GM19468 (cell line): ENCODE data around the gene KCNMA1.

Experiments
- ATAC-seq: cut with Tn5 transposase; IDR thresholded peaks from one replicate; pipeline ENCODE4 v1.9.1; 2021; ENCODE audit warnings: mild to moderate bottlenecking, moderate library complexity, moderate number of reproducible peaks; ENCODE audit not compliant: unreplicated experiment; ENCODE audit errors: extremely low read depth

The KCNMA1 gene

GRCh38 chr10:77498210-77498609 is 139.4 kb downstream of the KCNMA1 start:
- no peak for ATAC-seq

GRCh38 chr10:77497748-77498147 is 139.9 kb downstream of the KCNMA1 start:
- no peak for ATAC-seq

DNA sequence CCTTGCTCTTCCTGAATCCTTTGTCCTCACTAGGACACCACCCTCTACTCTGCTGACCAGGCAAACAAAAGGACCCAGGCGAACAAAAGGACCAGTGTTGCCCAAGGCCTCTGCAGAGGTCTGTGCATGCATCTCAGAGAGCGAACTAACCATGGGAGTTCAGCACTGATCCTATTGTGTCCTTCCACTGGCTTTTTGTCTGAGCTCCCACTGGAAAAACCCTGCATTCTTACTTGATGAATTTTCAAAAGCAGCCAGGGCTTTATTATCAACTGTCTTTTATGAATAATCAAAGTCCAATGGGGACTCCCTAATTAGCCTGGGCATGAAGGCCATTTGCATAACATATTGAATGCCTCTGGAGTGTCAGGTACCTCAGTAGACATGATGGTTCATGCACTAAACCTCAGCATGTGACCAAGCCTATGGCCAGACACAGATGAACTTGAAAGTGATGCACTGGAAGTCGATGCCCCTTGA is 140.6 kb downstream of the KCNMA1 start:
- ATAC-seq = no peak

DNA sequence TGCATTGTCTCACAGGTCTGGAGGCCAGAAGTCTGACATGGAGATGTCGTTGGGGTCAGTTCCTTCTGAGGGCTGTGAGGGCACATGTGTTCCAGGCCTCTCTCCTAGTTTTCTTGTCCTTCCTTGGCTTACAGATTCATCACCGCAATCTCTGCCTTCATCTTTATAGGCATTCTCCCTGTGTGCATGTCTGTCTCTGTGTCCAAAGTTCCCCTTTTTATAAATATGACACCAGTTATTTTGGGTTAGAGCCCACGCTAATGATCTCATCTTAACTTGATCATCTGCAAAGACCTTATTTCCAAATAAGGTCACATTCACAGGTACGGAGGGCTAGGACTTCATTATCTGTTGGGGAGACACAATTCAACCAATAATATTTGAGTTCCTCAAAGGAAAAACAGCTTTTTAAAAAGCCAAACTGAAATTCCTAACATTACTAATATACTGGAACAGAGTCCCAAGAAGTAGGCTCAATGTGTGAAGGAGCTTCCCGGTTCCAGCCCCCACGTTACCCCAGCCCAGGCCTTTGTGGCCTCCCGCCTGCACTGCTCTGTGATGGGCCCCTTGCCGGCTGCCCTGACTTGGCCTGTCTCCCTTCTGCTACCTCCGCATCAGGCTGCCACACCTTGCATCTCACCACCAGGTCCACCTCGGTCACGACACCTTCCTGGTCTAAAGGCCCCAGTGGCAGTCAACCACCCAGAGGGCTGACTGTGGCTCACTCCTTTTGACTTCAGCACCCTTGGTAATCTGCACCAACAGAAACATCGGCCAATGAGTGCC is 142.7 kb downstream of the KCNMA1 start:
- no peak for ATAC-seq

- ATAC-seq = no peak
These were observed 143.3 kb downstream of the KCNMA1 start for GRCh38 chr10:77494327-77494726.

DNA sequence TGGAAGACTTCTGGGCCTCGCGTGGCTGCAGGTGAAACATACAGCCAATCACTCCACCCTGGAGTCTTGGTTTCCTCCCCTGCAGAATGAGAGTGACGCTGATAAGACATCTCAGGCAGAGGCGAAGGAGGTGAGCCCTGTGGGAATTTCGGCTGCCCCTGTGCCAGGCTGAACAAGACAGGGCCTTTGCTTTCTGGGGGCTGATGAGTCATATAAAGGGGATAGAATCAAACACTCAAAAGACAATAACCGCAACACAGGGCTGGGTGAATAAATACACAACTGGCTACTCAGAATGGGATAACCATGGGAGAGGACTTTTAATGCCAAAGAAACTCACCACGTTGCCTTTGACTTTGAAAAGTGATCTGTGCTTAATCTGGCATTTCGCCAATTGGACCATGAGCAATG is 143.8 kb downstream of the KCNMA1 start:
- ATAC-seq = no peak

GRCh38 chr10:77493239-77493806 is 144.3 kb downstream of the KCNMA1 start:
- no peak for ATAC-seq

- no peak for ATAC-seq
These were observed 145.1 kb downstream of the KCNMA1 start for GRCh38 chr10:77492368-77492994.

DNA sequence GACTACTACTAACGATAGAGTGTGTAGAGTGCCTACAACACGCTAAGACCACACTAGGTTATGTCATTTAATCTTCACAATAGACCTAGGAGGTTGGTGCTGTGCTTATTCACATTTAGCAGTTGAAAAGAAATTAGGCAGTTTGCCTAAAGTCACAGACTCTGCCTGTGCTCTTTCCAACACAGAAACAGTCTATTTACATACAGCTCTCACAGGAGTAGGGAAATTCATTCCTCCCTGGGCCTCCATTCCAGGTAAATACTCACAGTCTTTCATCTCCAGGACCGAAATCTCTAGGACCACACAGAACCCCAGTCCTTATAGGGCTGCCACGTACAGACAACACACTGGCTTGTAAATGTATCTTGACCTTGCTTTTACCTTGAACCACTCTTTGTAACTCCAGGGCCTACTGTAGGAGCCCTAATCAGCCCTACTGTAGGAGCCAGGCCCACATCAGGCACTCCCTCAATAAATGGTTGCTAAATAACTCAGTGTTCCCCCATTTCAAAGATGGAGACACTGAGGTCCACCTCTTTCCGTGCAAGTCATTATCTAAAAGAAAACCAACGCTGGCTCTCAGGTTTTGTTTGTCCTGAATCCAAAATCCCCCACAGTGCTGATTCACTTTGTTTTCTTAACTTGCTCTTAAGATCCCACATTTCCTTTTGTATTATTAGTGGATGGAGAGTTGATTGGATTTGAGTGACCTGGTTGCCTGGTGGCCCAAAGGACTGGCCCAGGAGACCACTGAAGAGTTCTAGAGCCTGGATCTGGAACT is 146.9 kb downstream of the KCNMA1 start:
- ATAC-seq = no peak

DNA sequence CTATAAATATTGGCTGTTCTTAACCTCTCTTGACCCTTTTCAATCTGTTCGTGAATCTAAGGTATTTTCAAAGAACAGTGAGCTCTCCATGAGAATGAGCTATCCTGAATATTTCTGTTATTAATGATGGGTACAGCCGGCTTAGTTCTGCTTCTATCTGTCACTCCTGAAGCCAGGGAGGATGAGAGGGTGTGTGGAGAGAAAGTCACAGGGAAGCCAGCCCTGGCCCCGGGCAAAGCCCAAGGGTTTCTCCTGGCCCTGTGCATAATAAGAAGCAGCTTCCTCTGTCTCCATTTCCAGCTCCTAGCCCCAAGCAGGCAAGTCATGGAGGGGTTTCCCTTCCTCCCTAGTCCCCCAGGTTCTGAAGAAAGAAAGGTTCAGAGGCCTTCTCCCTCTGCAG is 151.1 kb downstream of the KCNMA1 start:
- ATAC-seq = no peak

- no peak for ATAC-seq
These were observed 151.8 kb downstream of the KCNMA1 start for GRCh38 chr10:77485847-77486246.

DNA sequence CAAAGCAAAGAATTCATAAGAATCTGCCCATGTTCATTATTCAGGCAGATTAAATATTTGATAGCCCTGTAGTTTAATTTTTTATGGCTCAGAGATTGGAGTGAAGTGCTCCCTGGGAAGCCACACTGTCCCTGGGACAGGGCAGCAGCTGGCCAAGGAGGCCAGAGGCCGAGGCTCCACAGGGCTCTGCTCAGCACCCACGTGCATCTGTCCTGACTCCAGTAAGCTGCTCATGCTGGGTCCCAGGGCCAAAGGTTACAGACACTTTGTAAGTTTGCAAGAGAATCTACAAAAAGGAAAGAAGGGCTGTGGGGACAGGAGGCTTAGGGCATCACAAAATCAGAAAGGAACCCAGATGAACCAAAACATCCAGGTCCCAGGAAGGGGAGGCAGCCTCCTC is 155.5 kb downstream of the KCNMA1 start:
- no peak for ATAC-seq

GRCh38 chr10:77479586-77479985 is 158.0 kb downstream of the KCNMA1 start:
- no peak for ATAC-seq

DNA sequence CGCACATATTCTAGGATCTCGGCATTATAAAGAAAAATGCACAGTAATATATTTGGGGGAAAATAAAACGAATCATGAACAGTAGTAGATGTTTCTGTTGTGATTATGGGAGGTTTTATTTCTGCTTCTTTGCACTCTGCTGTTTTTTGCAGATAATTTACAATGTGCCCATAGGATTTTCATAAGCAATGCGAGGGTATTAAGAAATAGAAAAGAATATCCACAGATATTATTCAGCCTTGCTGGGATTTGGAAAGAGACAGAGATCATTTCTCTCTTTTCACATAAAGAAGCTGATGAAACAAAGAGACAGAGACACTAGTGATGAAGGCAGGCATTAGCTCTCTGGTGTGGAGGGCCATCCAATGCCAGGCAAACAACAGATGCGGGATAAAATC is 158.6 kb downstream of the KCNMA1 start:
- no peak for ATAC-seq

DNA sequence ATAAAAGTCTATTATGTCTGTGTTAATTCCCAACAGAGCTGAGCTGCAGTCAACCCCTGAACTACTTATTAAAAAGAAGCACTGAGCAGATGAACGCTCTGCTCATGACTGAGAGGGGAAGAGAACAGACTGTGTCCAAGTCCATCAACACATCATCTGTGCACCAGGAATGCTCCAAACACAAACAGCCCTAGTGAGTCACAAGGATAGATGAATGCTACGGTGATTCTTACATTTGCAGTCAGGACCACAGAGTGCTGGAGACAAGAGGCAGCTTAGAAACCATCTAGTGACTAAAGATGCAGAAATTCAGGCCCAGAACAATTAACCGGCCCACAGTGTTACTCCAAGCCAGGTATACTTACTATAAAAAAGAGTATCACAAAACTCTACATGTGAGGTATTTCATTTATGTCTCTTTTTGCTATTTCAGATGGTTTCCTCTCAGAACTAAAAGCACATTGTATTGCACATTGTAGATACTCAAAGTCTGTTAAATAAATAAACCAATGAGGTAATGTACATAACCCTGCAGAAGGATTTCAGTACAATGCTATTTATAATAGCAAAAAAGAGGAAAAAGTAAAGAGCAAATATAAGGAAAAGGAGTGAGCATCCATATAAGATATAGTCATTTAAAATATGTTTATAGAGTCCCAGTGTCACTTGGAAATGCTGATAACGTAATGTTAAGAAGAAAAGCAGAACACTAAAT is 159.2 kb downstream of the KCNMA1 start:
- ATAC-seq = no peak

DNA sequence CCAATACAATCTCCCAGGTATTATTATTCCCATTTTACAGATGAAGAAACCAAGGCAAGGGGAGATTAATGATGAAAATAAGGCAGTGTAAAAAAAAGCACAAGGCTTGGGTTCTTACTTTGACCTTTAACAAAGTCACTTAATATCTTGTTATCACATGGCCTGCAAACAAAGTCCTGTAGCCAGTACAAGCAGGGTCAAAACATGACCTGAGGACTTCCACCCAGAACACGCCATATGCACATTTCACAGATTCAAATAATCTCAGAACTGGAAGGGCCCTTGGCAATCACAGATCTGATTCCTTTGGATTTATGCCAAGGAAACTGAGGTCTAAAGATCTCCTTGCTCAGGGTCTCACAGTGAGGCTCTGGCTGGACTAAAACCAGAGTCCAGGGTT is 162.1 kb downstream of the KCNMA1 start:
- ATAC-seq = no peak

GRCh38 chr10:77474939-77475338 is 162.7 kb downstream of the KCNMA1 start:
- no peak for ATAC-seq

GRCh38 chr10:77474386-77474785 is 163.2 kb downstream of the KCNMA1 start:
- ATAC-seq = no peak

DNA sequence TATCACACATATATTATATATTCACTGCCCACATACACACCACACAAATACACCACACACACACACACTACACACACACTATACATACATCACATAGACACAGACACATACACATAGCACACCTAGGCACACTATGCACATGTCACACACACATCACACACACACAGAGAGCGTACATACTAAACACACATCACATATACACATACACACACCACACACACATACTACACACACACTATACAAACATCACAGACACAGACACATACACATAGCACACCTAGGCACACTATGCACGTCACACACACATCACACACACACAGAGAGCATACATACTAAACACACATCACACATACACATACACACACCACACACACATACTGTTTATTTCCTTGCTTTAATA is 165.5 kb downstream of the KCNMA1 start:
- no peak for ATAC-seq

GRCh38 chr10:77471069-77471536 is 166.5 kb downstream of the KCNMA1 start:
- no peak for ATAC-seq
